Right ventricle myocardium superior (tissue), 1 donor: Measurements from ENCODE around the gene TRIOBP. TPM values are rescaled to one million over a fixed set of nuclear protein-coding genes. Genes with fewer than 3 reads are reported as not detected.

ENCODE experiments used
- ATAC-seq: fragments of 200-7000 bp; cut with Tn5 transposase; one replicate; pipeline ENCODE4 v1.9.1; 2020; ENCODE audit warnings: mild to moderate bottlenecking; ENCODE audit not compliant: poor library complexity
- DNase-seq: peaks from one replicate; pipeline ENCODE4 v3.0.0-alpha.2; 2020
- intact Hi-C: fragments of 100-400 bp; cut with DNase I; formaldehyde crosslinking; loops from one replicate; pipeline ENCODE4 v1.11.2; 2022
- total RNA-seq: library from RNA; stranded (reverse); fragmentation: NEBNext Ultra II Directional; extraction: Animal tissue kit (Norgen Biotek cat#: 25700); gene quantifications from one replicate; pipeline ENCODE4 v1.2.1, GENCODE V29; 2021
- donor health status: DM: no; HTN: yes; CAD: no; lungs with severe emphysema.

The TRIOBP gene
- total RNA-seq, 1 donor from 2014 or later = 78.6 TPM

- intact Hi-C loops = no loop called here
- DNase-seq = no peak
These were observed 128.1 kb downstream of the TRIOBP start for GRCh38 chr22:37824674-37825641.

More at GRCh38 chr22:37824674-37825641, 128.1 kb downstream of the TRIOBP start:
- ATAC-seq = no peak

Other genes with a start within 250 kb of the TRIOBP start
- 12.7 TPM for gene MFNG, start 210.7 kb upstream of the TRIOBP start, total RNA-seq
- gene CARD10, start 177.6 kb upstream of the TRIOBP start, total RNA-seq = 8.3 TPM
- gene CDC42EP1, start 136.6 kb upstream of the TRIOBP start, total RNA-seq = 15.4 TPM
- not detected for gene LGALS2, start 117.0 kb upstream of the TRIOBP start, total RNA-seq
- 22.3 TPM for gene GGA1, start 88.2 kb upstream of the TRIOBP start, total RNA-seq
- 1.9 TPM for gene SH3BP1, start 57.4 kb upstream of the TRIOBP start, total RNA-seq
- gene PDXP, start 38.3 kb upstream of the TRIOBP start, total RNA-seq = 17.6 TPM
- 1,068 TPM for gene LGALS1, start 21.4 kb upstream of the TRIOBP start, total RNA-seq
- gene NOL12, start 10.7 kb upstream of the TRIOBP start, total RNA-seq = 14.3 TPM
- gene GCAT, start 110.9 kb downstream of the TRIOBP start, total RNA-seq = 31.0 TPM
- not detected for gene GALR3, start 126.3 kb downstream of the TRIOBP start, total RNA-seq
- 17.1 TPM for gene ANKRD54, start 147.3 kb downstream of the TRIOBP start, total RNA-seq
- 326 TPM for gene EIF3L, start 152.4 kb downstream of the TRIOBP start, total RNA-seq
- 13.5 TPM for gene MICALL1, start 209.2 kb downstream of the TRIOBP start, total RNA-seq